DMS53 treated with DMSO at 0.1 percent for 48 hours (cell line): Measurements from ENCODE around the gene EMC10.
"Not testable (repeated sequence)": the region's sequence is repeated elsewhere in the genome, so short reads cannot be mapped to it uniquely, and the experiment has no call there.

Experiments used
- DNase-seq: peaks from one replicate; lab custom pipeline; 2025; ENCODE audit not compliant: unreplicated experiment; lab: John Stamatoyannopoulos, UW

The EMC10 gene

DNA sequence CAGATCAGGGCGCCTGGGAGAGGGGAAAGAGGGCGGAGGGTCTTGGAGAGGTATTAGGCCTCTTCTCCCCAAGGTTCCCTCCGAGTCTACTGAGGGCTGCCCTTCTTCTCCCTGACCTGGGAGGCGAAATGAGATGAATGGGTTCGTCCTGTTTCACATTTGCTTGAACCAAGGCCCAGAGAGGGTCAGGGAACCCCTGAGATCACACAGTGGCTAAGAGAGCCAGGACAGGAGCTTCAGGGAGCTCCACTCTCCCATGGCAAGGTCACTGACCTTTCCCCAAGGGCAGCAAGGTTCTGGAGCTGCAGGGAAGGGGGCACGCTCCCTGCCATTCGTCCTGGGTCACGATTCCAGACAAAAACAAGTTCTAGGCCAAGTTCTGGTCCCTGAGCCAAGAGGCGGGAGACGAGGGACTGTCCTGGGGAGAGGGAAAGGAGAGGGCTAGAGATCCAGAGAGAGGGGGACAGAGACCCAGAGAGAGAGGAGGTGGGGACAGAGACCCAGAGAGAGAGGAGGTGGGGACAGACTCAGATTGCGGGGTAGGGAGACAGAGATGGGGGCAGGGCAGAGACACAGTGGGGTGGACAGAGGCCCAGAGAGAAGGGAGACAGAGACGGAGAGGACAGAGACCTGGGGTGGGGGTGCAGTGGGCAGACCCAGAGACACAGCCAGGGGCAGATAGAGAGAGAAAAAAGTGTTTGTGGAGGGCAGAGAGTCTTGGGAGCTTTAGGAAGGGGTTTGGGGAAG, 36.9 kb downstream of the EMC10 start:
- DNase-seq = no peak

DNA sequence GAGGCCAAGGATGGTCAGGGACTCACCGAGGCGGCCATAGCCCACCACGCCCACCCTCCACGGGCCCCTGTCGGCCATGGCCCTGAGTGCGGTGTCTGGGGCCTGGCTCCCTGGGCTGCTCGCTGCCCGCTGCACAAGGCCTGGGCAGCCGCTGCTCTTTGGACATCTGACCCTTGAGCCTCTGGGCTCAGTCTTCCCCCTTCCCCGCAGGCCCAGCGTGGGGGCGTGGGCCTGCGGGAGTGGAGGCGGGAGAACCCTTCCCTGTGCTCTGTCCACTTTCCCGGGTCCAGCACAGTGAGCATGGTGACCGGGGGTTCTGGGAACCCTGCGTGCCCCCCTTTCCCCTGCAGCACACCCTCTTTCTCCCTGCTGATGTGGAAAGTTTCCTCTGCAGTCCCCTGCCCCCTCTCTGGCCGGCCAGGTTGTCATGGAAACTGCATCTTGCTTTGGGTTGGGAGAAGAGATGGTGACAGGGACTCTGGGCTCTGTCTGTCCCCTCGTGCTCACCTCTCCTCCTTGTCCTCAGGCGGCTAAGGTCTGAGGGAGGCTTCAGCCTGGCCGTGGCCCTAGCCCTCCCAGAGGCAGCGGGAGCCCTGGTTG, 37.5 kb downstream of the EMC10 start, which contains the start of gene ASPDH:
Gene ASPDH, minus strand, starts transcription at position 168 of the 600 bp plus-strand sequence. Its CDS starts 90 bp downstream, at position 78.
- DNase-seq = no peak

DNA sequence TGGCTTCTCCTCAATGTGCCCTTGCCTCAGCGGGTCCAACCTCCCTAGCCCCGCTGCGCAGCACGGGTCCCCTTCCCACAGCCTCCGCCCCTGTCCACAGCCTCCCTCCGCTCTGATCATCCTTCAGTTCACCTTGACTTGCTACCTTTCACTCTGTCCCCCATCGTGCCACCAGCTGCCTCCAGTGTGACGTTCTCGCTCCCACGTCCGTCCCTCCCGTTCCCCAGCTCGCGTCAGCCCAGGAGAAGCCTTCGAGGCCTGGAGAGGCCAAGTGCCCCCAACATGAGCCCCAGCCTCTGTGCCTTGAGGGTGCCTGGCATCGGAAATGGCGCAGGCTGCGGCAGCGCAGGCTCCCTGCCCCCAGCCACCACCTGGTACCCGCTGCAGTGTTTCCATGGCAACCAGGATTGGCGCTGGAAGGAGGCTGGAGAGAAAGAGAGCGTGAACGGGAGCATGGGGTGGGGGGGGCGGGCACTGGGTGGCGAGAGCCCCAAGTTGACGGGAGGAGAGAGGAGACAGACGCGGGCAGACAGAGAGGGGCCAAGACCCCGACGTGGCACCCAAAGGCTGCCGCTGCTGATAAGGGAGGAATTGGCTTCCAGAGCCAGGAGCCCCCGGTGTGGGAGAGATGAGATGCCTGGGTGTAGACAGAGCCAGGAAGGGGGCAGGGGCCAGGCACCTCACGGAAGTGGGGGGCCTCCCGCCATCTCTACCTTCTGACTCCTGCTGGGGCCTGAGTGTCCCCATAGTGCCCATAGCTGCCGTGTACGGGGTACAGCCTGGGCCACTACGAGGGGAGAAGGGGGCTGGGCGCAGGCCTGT, 38.2 kb downstream of the EMC10 start:
- DNase-seq = no peak

DNA sequence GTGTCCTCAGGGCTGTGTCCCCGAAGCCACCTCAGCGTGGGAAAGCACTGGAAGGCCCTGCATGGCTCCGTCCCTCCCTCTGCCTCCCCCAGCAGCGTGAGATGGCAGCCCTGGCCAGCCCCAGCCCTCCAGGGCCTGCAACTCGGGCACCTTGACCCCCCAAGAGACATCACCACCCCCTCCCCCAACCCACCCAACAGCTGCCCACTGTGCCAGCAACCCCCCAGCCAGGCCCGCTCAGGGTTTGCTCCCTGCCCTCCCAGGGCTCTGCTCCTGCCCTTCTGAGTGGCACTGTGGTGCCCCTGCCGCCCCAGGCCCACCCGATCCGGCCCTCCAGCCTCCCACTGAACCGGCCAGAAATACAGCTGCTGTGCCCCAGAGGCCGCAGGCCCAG, 38.9 kb downstream of the EMC10 start:
- no peak for DNase-seq

- DNase-seq = no peak
Measured at GRCh38 chr19:50516456-50516855, 40.1 kb downstream of the EMC10 start.

DNA sequence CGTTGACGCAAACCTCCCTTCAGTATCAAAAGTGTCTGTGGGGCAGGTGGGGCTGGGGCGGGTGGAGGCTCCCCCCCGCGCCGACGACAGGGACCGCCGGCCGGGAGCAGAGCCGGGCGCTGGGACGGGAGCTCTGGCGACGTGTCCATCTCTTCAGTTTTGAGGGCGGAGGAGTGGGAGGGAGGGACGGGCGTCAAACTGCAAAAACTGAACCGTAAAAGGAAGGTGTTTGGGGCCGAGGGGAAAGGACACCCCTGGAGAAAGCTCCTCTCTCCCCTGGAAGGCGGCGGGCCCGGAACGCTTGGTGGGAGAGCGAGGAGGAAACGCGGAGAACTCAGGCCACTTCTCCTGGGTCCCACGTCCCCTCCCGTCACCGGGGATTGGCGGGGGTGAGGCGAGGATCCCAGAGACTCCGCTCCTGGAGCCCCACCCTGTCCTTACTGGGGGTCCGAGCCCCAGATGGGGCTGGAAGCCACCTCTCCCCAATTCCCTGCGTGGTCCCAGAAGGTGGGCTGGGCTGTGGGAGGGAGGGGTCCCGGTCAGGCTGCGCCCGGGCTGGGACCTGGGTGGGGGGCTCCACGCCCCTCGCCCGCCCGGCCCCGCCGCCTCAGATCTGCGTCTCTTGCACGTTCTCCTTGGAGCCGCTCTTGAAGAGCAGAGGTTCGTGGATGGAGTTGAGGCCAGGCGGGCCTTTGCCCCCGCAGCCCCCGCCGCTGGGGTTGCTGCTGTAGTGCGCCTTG, 40.8 kb downstream of the EMC10 start:
- DNase-seq = no peak

DNA sequence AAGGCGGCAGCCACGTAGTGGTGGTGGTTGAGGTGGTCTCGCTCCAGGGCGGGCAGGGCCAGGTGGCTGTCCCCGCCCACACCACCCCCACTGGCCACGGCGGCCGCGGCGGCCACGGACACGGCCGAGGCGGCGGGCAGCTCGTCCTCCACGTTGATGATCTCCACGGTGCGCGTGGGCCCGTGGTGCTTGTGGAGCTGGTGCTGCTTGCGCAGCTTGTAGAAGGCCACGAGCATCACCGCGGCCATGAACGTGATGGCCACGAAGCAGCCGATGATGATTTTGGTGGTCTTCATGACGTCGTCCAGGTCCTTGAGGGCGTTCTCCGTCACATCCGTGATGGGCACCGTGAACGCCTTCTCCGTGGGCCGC, 41.4 kb downstream of the EMC10 start:
- no peak for DNase-seq

DNA sequence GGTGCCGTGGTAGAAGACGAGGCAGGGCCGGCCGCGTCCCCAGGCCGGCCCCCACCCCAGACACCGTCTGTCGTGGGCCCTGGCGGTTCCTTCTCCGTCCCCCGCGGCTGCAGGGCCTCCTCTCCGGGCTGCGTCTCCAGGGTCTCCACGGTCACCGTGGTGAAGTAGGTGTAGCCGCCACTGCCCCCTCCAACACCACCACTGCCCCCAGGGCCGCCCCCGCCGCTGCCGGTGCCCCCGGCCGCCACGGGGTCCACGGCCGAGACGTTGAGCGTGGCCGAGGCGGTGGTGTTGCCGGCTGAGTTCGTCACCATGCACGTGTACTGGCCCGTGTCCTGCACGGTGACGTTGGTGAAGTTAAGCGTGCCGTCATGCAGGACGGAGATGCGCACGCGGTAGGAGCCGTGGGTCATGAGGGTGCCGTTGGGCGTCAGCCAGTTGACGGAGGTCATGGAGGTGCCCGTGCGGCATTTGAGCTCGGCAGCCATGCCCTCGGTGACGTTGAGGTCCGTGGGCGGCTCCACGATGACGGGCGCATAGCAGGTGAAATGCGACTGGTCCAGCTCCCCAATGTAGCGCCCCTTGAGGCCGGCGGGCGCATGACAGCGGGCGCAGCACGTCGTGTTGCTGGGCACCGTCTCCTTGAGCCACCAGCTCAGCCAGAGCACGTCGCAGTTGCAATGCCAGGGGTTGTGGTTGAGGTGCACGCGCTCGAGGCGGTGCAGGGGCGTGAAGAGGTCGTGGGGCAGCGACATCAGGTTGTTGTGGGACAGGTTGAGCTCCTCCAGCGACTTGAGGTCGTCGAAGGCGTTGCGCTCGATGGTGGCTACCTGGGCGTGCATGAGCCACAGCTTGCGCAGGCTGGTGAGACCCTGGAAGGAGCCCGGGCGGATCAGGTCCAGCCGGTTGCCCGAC, 42.0 kb downstream of the EMC10 start:
- no peak for DNase-seq

GRCh38 chr19:50519006-50519575, 42.8 kb downstream of the EMC10 start:
- no peak for DNase-seq

DNA sequence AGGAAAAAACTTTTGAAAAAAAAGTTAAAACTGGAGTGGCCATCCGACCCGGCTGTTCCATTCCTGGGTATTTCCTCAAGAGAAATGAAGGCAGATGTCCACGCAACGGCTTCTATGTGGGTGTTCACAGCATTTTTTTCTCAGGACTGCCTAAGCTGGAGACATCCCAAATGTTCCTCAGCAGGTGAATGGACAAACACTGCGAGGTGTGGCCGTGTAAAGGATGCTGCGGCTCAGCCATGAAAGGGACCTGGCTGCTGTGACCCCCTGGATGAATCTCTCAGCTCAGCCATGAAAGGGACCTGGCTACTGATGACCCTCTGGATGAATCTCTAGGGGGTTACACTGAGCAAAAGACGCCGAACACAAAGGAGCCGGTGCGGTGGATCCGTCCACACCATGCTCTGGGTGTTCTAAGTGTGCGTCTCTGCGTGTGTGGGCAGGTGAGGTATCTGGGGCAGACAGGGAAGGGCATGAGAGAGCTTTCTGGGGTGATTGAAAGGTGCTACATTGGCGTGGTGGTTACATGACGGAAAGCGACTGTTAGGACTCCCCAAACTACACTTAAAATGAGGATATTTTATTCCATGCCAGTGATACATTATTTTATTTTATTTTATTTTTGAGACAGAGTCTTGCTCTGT, 44.6 kb downstream of the EMC10 start:
- DNase-seq = no peak

- no peak for DNase-seq
Measured at GRCh38 chr19:50522881-50523280, 46.6 kb downstream of the EMC10 start.

- DNase-seq = not testable (repeated sequence)
Measured at GRCh38 chr19:50528052-50528451, 51.7 kb downstream of the EMC10 start.

DNA sequence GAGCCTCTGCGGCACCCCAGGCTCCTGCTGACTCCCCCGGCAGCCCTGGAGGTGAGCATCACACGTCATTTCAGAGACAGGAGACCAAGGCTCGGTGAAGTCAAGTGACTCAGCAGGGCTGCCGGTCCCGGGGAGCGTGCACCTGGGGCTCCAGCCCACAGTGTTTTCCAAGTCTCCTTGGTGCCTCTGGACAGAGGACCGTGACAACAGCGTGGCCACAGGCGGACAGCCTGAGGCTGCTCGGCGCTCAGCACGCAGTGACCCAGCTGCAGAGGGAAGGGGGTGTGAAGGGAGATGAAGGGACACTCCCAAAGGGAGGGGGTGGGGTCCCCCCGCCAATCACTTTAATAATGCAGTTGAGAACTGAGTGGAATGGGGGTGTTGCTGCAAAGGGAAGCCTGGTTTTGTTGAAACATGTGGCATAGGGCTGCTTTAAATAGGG, 54.9 kb downstream of the EMC10 start:
- no peak for DNase-seq

DNA sequence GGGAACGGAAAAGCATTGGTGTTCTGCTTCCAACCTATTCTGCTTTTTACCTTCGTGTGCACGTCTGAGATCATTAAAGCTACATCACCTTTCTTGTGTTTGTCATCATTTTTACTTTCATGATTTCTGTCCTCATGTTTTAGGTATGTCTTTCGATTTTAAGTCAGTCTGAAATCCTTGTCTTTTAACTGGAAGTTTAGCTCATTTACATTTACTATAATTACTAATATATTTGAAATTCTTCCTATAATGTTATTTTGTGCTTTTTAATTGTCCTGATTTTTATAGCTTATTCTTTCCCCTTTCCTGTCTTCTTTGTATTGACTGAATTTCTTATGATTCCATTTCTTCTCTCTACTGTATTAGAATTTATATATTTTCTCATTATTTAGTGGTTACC, 56.6 kb downstream of the EMC10 start:
- DNase-seq = no peak

- DNase-seq = no peak
Measured at GRCh38 chr19:50534478-50534877, 58.2 kb downstream of the EMC10 start.

DNA sequence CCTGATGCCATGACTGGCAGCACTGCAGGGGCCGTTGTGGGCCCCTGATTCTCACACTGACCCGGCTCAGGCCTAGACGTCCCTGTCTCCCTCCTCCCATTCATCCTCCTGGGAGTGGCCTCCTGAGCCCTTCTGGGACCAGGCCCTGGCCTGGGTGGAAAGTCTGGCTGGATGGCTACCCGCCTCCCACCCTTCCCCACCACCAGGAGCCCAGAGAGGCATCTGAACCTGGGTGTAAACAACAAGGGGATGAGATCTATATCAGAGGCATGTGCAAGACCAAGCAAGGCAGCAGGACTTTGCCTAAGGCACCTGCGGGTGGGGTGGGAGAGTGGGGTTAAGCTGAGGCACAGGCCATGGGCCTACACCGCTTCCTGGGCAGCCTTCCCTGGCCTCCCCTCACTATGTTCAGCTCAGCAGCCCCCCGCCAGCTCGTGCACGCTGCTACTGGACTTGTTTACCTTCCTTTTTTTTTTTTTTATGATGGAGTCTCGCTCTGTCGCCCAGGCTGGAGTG, 59.4 kb downstream of the EMC10 start:
- no peak for DNase-seq

- no peak for DNase-seq
Measured at GRCh38 chr19:50536662-50537305, 60.5 kb downstream of the EMC10 start.

DNA sequence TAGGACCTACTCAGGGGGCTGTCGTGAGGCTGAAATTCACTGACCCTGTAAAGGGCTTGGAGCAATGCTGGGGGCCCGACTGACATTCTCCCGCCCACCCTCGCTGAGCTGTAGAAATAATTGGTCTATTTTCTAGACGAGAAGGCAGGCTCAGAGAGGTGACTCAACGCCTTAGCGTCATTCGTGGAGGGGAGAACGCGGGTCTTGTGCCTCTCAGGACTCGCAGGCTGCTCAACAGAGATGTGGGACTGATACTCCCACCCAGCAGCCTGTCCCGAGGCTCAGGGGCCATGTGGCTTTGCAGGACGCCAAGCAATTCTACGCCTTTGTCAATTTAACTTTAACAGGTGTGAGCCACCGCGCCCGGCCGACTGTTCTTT, 61.0 kb downstream of the EMC10 start:
- DNase-seq = no peak

DNA sequence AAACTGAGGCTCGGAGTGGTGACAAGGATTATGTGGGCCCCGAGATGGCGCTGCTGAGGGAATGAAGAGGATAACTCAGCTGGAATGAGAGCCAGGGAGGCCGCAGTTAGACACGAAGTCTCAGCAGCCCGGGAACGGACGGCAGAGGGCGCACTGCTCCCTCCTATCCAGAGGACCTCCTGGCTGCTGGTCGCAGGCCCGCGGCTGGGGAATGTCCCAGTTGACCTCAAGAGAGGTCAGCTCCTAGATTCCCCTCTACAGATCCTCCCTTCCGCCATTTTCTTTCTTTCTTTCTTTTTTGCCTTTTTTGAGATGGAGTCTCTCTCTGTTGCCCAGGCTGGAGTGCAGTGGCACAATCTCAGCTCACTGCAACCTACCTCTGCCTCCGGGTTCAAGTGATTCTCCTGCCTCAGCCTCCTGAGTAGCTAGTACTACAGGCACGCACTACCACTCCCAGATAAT, 61.5 kb downstream of the EMC10 start:
- peak; percentile 36 for DNase-seq
